Mucosa of gallbladder (tissue), 1 donor: ENCODE results near the gene SLC10A4. TPM values are rescaled to one million over a fixed set of nuclear protein-coding genes. Genes with fewer than 3 reads are reported as not detected.
"Not testable (repeated sequence)": the region's sequence is repeated elsewhere in the genome, so short reads cannot be mapped to it uniquely, and the experiment has no call there.

Experiments
- DNase-seq: peaks from one replicate; pipeline ENCODE4 v3.0.0-alpha.2; 2020; ENCODE audit warnings: low spot score
- total RNA-seq: library from RNA; stranded (reverse); gene quantifications from one replicate; pipeline ENCODE4 v1.2.1, GENCODE V29; 2021
- donor health status: DM: no; HTN: no; CAD: no.

The SLC10A4 gene
- total RNA-seq, result 0.43 TPM

GRCh38 chr4:48483006-48483776, at the start of gene SLC10A4:
Gene SLC10A4, plus strand, starts transcription at chr4:48483343. Its CDS starts 219 bp downstream, at chr4:48483562.
- no peak for DNase-seq

GRCh38 chr4:48436318-48436717, 46.8 kb upstream of the SLC10A4 start:
- no peak for DNase-seq

- no peak for DNase-seq
Observed at GRCh38 chr4:48439988-48440387, 43.2 kb upstream of the SLC10A4 start.

- DNase-seq, result not testable (repeated sequence)
Observed at GRCh38 chr4:48440914-48441313, 42.2 kb upstream of the SLC10A4 start.

DNA sequence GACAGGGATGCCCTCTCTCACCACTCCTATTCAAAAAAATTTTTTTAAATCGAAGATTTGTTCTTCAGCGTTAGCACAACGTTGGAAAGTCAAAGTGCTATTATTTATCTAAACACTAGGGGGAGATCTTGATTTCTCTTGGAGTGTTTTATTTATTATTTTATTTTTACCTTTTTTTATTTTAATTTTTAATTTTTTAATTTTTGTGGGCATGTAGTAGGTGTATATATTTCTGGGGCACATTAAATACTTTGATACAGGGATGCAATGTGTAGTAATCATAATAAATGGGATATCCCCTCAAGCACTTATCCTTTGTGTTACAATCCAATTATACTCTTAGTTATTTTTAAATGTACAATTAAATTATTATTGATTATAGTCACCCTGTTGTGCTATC, 37.4 kb upstream of the SLC10A4 start:
- no peak for DNase-seq

DNA sequence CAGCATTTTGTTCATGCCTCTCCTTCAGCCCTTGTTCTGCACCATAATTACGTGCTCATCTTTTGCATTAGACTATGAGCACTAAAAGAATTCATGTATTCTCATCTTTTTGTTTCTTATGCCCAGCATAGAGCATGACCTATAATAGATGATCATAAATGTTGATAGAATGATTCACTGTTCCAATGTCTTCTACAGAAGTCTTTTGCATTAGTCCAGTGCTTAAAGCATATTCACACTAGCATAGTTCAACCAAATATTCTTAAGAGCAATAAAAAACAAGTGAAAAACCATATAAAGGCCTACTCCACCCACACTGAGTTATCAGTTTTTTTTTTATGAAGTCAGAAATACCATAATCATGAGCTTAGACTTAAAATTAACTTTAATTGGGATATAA, 36.5 kb upstream of the SLC10A4 start:
- DNase-seq, result no peak

- no peak for DNase-seq
Observed at GRCh38 chr4:48449151-48449550, 34.0 kb upstream of the SLC10A4 start.

DNA sequence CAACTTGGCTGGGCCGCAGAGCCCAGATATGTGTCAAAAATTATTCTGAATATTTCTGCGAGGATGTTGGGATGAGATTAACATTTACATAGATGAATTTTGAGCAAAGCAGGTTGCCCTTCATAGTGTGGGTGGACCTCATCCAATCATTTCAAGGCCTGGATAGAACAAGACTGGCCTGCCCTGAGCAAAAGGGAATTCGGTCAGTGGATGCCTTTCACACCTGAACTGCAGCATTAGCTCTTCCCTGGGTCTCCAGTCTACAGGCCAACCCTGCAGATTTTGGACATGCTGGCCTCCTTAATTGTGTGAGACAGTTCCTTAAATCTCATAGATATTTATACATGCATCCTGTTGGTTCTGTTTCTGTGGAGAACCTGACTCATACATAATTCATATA, 32.4 kb upstream of the SLC10A4 start:
- no peak for DNase-seq

DNA sequence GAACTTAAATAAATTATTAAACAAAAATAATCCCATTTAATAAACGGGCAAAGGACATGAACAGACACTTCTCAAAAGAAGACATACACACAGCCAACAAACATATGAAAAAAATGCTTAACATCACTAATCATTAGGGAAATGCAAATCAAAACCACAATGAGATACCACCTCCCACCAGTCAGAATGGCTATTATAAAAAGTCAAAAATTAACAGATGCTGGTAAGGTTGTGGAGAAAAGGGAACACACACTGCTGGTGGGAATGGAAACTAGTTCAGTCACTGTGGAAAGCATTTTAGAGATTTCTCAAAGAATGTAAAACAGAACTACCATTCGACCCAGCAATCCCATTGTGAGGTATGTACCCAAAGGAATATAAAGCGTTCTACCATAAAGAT, 31.5 kb upstream of the SLC10A4 start:
- not testable (repeated sequence) for DNase-seq

DNA sequence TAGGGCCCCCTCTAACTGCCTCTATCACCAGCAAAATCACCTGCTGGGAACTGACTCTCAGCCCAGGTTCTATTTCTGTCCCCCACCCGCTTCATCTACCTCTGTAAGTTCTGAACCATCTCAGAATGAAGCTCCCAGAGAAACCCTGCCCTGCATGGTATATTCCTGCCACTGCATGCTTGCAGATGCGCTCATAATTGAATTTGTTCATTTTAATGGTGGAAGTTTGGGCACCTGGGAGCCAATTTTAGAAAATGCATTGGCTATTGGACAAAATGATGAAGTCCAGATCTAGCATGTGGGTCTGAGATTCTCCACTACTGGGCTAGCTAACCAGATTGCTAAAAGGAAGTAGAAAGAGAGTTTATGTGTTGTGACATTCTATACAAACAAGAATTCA, 28.6 kb upstream of the SLC10A4 start:
- no peak for DNase-seq

DNA sequence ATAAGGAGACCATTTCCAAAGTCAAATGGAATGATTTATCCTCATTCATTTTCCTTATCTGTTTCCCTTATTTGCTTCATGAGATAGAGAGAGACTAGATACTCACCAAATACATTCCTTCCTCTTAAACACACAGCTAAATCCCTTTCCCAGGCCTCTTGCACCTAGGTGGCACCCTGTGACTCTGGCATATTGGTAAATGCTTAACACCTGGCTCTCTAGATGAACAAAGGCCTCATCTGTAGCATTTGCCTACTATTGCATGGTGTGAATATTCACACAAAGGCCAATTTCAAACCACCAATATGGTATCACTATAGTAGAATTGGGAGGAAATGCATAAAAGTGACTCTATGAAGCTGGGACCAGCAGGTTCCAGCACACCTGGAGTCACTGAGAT, 22.1 kb upstream of the SLC10A4 start:
- DNase-seq, result no peak

- DNase-seq, result no peak
Observed at GRCh38 chr4:48462363-48462762, 20.8 kb upstream of the SLC10A4 start.

DNA sequence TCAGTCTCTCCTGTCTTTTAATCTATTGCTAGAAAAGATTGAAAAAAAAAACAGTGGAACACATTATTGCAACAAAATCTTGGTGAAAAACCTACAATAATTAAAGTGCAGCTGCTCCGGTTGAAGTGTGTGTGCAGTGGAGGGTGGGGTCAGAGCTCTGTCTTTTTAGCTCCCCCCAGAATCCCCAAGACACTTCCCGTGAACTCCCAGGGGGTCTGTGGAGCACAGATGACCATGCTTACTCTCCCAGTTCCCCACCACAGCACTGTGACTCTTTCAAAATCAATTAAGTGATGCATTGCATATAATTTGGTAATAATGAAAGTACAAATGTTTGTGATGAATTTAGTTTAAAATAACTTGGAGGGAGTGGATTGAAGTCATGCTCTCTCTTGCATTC, 15.7 kb upstream of the SLC10A4 start:
- no peak for DNase-seq

- no peak for DNase-seq
Observed at GRCh38 chr4:48467891-48468290, 15.3 kb upstream of the SLC10A4 start.

GRCh38 chr4:48470137-48470536, 13.0 kb upstream of the SLC10A4 start:
- DNase-seq, result no peak

- no peak for DNase-seq
Observed at GRCh38 chr4:48470570-48470969, 12.6 kb upstream of the SLC10A4 start.

- DNase-seq, result no peak
Observed at GRCh38 chr4:48472794-48473193, 10.3 kb upstream of the SLC10A4 start.

DNA sequence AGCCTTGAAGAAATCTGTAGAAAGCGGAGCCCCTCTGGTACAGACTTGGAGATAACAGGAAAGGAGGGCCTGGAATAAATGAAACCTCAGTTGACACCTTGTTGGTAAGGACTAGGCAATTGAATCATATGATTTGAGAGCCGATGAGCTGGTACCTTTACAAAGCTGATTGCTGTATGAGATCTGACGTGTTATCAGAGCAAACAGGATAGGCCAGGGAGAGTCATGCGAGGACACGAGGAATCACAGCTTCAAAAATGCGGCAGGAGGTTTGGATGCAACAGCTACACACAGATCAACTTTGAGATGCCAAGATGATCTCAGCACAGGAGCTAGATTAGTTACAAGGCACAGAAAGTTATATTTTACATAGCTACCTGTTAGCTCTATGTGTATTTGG, 7.4 kb upstream of the SLC10A4 start:
- no peak for DNase-seq

DNA sequence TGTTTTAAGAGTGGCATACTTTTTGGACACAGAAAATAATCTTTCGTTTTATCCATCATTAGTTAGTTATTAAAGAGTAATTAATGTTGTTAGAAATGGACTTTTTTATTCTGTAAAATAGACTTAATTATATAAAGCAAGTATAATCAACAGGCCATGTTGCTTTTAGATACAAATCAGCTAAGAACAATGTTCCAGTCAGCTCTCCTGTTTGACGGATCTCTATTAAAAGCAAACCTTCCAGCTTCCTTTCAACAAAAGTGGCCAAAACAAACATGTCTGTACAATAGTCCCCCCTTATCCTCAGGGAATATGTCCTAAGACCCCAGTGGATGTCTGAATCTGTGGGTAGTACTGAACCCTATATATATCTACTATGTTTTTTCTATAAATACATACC, 4.9 kb upstream of the SLC10A4 start:
- no peak for DNase-seq

DNA sequence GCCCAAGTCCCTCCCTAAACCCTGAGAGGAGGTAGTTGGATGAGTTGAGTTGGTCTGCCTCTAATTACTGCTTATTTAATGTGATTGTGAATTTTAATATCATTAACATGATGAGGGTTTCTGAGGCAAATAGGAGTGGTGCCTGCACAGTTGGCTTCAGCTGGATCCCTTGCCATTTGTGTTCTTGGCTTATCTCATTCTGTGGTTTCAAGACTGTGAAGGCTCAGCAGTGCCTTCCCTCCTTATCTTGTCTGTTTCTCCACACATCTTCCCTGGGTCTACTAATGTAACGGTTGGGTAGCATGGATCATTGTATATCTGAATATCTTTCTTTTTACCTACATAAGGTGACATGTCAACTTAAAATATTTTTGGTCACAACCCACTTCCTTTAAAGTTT, 1.6 kb upstream of the SLC10A4 start:
- no peak for DNase-seq

- no peak for DNase-seq
Observed at GRCh38 chr4:48483777-48484493, 792 bp downstream of the SLC10A4 start.

DNA sequence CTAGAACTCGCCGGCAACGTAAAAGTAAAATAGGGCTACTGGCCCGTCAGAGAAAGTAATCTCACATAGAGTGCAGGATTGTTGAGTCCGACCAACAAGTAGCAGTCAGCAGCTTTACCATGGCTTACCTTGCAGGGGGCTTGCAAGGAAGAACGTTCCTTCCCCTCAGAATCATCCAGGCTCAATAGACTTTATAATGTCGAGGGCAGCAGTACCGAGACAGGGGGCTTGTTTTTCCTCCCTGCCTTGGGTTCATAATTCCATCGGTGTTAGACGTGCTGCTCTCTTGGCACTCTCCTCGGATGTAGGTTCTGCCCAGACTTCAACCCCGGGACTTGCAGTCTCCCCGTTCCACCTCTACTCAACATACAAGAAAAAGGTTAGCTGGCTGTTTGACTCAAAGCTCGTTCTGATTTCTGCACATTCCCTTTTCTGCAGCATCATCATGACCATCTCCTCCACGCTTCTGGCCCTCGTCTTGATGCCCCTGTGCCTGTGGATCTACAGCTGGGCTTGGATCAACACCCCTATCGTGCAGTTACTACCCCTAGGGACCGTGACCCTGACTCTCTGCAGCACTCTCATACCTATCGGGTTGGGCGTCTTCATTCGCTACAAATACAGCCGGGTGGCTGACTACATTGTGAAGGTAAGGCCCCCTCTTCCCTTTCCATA, 1.5 kb downstream of the SLC10A4 start:
- no peak for DNase-seq

GRCh38 chr4:48489683-48490011, 6.5 kb downstream of the SLC10A4 start:
- DNase-seq, result no peak
